ENCODE measurements around the gene SMARCA4. TPM values are rescaled to one million over a fixed set of nuclear protein-coding genes. Genes with fewer than 3 reads are reported as not detected.
A peak's percentile ranks its signal among the peaks of the same experiment; 100 is the strongest.

Gene SMARCA4
- total and polyA plus RNA-seq, 2 experiments from 2014 or later = 80.7 to 93.4 TPM

DNA sequence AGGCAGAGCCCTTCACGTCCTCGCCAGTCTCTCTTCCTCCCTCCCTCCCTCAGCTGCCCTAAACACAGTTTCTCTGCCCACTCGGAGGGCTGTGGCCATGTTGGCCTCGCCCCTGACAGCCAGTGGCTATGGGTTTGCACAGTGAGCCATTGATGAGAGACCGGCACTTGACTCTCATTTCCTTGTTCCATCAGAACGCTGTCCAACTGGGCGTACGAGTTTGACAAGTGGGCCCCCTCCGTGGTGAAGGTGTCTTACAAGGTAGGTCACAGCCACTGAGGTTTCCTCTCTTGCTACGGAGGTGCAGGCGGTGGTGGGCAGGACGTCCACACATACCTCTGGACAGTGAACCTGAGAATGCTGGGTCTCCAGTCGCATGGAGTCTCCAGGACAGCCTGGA is 57.9 kb downstream of the SMARCA4 start:
- peaks cover 12% of the 10 kb centered on the region for H3K4me1 ChIP-seq (ENCODE audit: insufficient read depth)
- H3K4me2 ChIP-seq = no peak overlapping the region
- WGBS (ENCODE audit: low lambda C conversion rate, missing lambda C conversion rate) = 89% methylated on average over 13 of the region's 13 CpGs
- H3K36me3 ChIP-seq (replicated peaks; ENCODE audit: insufficient read depth, low read depth) = no peaks in the 10 kb centered on the region
- no peaks in the 10 kb centered on the region for H3K27me3 ChIP-seq
- peak; percentile 40 for DNase-seq (ENCODE audit: low spot score)
- H3K79me2 ChIP-seq = no peaks in the 10 kb centered on the region
- H3K9me2 ChIP-seq (replicated peaks; ENCODE audit: insufficient read depth) = no peaks in the 10 kb centered on the region
- no peak overlapping the region for H3K4me3 ChIP-seq
- TF ChIP-seq EZH2 (IDR thresholded peaks at IDR 0.05; ENCODE audit: borderline replicate concordance) = no peak
- TF ChIP-seq, protein P1, sequence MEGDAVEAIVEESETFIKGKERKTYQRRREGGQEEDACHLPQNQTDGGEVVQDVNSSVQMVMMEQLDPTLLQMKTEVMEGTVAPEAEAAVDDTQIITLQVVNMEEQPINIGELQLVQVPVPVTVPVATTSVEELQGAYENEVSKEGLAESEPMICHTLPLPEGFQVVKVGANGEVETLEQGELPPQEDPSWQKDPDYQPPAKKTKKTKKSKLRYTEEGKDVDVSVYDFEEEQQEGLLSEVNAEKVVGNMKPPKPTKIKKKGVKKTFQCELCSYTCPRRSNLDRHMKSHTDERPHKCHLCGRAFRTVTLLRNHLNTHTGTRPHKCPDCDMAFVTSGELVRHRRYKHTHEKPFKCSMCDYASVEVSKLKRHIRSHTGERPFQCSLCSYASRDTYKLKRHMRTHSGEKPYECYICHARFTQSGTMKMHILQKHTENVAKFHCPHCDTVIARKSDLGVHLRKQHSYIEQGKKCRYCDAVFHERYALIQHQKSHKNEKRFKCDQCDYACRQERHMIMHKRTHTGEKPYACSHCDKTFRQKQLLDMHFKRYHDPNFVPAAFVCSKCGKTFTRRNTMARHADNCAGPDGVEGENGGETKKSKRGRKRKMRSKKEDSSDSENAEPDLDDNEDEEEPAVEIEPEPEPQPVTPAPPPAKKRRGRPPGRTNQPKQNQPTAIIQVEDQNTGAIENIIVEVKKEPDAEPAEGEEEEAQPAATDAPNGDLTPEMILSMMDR (IDR thresholded peaks at IDR 0.05; ENCODE audit: poor library complexity) = no peak
- no peak for TF ChIP-seq EZH2phosphoT487 (IDR thresholded peaks at IDR 0.05; ENCODE audit: low read depth, severe bottlenecking, unreplicated experiment)
- no peaks in the 10 kb centered on the region for H3K9me3 ChIP-seq (ENCODE audit: low read depth)
- H3K27ac ChIP-seq = peak overlapping the region; percentile 92
- no peaks in the 10 kb centered on the region for H4K20me1 ChIP-seq (ENCODE audit: insufficient read depth, poor library complexity, severe bottlenecking)
- no peak overlapping the region for H2AFZ ChIP-seq

- Histone ChIP-seq H3K9me3 (ENCODE audit: low read depth) (no peaks in the 10 kb centered on the region), H3K36me3 (replicated peaks; ENCODE audit: insufficient read depth, low read depth) (no peaks in the 10 kb centered on the region), H4K20me1 (ENCODE audit: insufficient read depth, poor library complexity, severe bottlenecking) (no peaks in the 10 kb centered on the region), H3K4me1 (ENCODE audit: insufficient read depth) (peaks cover 12% of the 10 kb centered on the region), H3K4me2 (no peak overlapping the region), H3K9me2 (replicated peaks; ENCODE audit: insufficient read depth) (no peaks in the 10 kb centered on the region), H3K27me3 (no peaks in the 10 kb centered on the region), H3K79me2 (no peaks in the 10 kb centered on the region), H2AFZ (no peak overlapping the region), H3K27ac (peak overlapping the region; percentile 92), H3K4me3 (no peak overlapping the region)
- 98% methylated on average over 20 of the region's 21 CpGs for WGBS (ENCODE audit: low lambda C conversion rate, missing lambda C conversion rate)
- DNase-seq (ENCODE audit: low spot score) = no peak
- no peak for TF ChIP-seq EZH2 (IDR thresholded peaks at IDR 0.05; ENCODE audit: borderline replicate concordance)
- TF ChIP-seq, protein P1 (IDR thresholded peaks at IDR 0.05; ENCODE audit: poor library complexity) = no peak
Measured at GRCh38 chr19:11019262-11019661, 58.4 kb downstream of the SMARCA4 start.

- H3K4me3 ChIP-seq = no peak overlapping the region
- H3K27ac ChIP-seq = no peak overlapping the region
- H4K20me1 ChIP-seq (ENCODE audit: insufficient read depth, poor library complexity, severe bottlenecking) = no peaks in the 10 kb centered on the region
- WGBS (ENCODE audit: low lambda C conversion rate, missing lambda C conversion rate) = 98% methylated on average over 8 of the region's 8 CpGs
- peaks cover 12% of the 10 kb centered on the region for H3K4me1 ChIP-seq (ENCODE audit: insufficient read depth)
- no peaks in the 10 kb centered on the region for H3K9me2 ChIP-seq (replicated peaks; ENCODE audit: insufficient read depth)
- H3K4me2 ChIP-seq = no peak overlapping the region
- no peaks in the 10 kb centered on the region for H3K27me3 ChIP-seq
- TF ChIP-seq EZH2 (IDR thresholded peaks at IDR 0.05; ENCODE audit: borderline replicate concordance) = no peak
- TF ChIP-seq, protein P1 (IDR thresholded peaks at IDR 0.05; ENCODE audit: poor library complexity) = no peak
- no peak for TF ChIP-seq EZH2phosphoT487 (IDR thresholded peaks at IDR 0.05; ENCODE audit: low read depth, severe bottlenecking, unreplicated experiment)
- no peaks in the 10 kb centered on the region for H3K36me3 ChIP-seq (replicated peaks; ENCODE audit: insufficient read depth, low read depth)
- no peak for DNase-seq (ENCODE audit: low spot score)
- no peak overlapping the region for H2AFZ ChIP-seq
- H3K9me3 ChIP-seq (ENCODE audit: low read depth) = no peaks in the 10 kb centered on the region
- no peaks in the 10 kb centered on the region for H3K79me2 ChIP-seq
Measured at GRCh38 chr19:11019824-11020223, 59.0 kb downstream of the SMARCA4 start.

- no peaks in the 10 kb centered on the region for H3K36me3 ChIP-seq (replicated peaks; ENCODE audit: insufficient read depth, low read depth)
- DNase-seq (ENCODE audit: low spot score) = no peak
- no peak overlapping the region for H3K4me2 ChIP-seq
Measured at GRCh38 chr19:11020423-11020822, 59.6 kb downstream of the SMARCA4 start.

More at GRCh38 chr19:11020423-11020822, 59.6 kb downstream of the SMARCA4 start:
- Histone ChIP-seq H3K27me3 (no peaks in the 10 kb centered on the region), H3K79me2 (no peaks in the 10 kb centered on the region), H2AFZ (no peak overlapping the region), H3K9me2 (replicated peaks; ENCODE audit: insufficient read depth) (no peaks in the 10 kb centered on the region), H3K9me3 (ENCODE audit: low read depth) (no peaks in the 10 kb centered on the region), H3K27ac (no peak overlapping the region), H3K4me1 (ENCODE audit: insufficient read depth) (peaks cover 12% of the 10 kb centered on the region), H3K4me3 (no peak overlapping the region), H4K20me1 (ENCODE audit: insufficient read depth, poor library complexity, severe bottlenecking) (no peaks in the 10 kb centered on the region)
- 95% methylated on average over 6 of the region's 6 CpGs for WGBS (ENCODE audit: low lambda C conversion rate, missing lambda C conversion rate)
- TF ChIP-seq, protein P1 (IDR thresholded peaks at IDR 0.05; ENCODE audit: poor library complexity) = no peak
- TF ChIP-seq EZH2 (IDR thresholded peaks at IDR 0.05; ENCODE audit: borderline replicate concordance) = no peak
- no peak for TF ChIP-seq EZH2phosphoT487 (IDR thresholded peaks at IDR 0.05; ENCODE audit: low read depth, severe bottlenecking, unreplicated experiment)

Data from hepatocyte (in vitro differentiated cells).